ENCODE results near the gene MEGF11.

The MEGF11 gene

DNA sequence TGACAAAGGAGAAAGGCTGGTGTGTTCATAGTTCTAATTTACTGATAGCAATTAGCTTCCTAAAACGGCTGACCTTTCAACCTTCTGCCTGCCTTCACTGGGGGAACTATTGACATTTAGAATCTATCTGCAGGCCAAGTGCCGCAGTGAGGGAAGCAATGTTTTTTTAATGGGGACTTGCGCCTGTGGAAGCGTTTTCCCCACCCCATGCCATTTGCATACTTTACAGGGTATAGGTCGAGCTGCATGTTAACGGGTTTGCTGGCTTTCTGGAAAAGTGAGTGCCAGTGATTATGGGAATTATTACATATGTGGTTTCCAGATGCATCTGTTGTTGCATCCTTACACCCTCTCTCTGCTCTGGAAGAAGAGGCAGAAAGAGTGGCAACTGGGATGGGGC lies 204.2 kb downstream of the MEGF11 start:
- DNase-seq: peak; percentile 4

DNA sequence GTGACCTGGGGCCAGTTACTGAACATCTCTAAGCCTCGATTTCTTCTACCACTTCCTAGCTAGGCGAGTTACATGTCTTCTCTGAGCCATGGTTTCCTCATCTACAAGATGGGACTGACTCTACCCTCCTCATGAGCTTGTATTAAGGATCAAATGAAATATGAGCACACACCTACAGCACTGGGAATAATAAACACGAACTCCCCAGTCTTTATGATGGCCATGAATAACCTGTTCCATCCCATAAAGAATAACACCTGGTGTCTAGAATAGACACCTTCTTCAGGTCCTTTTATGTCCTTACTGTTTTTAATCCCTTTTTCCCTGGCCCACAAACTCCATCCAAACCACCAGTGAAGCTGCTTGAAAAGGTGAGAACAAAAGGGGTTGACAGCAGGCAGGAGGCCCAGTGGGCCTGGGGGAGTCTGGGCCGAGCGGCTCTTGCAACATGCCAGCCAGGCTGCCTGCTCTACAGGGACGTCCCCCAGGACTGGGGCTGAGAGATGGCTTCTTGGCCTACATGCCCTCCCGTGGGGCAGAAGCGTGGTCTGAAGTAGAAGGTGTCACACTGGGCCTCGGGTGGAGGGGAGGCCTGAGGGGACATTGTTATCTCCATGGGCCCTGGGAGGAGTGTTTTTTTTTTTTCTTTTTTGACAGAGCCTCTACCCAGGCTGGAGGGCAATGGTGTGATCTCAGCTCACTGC lies 206.1 kb downstream of the MEGF11 start:
- peak; percentile 11 for DNase-seq

DNA sequence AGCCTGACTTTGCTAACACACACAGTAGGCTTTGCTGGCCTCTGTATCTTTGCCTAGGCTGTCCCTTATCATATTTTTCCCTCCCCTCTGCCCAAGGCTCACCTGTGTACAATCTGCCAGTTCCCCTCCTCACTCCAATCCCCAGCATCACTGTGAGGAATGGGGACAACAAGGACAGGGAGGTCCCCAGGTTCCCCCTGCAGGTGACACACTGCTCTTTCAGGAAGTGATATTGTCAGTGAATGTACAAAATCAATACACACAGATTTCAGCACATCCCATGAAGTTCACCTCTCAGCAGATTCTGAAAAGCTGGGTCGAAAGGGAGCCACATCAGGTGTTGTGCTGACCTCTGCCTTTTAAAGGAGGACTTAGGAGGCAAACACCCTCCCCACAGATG lies 206.8 kb downstream of the MEGF11 start:
- peak; percentile 43 for DNase-seq

DNA sequence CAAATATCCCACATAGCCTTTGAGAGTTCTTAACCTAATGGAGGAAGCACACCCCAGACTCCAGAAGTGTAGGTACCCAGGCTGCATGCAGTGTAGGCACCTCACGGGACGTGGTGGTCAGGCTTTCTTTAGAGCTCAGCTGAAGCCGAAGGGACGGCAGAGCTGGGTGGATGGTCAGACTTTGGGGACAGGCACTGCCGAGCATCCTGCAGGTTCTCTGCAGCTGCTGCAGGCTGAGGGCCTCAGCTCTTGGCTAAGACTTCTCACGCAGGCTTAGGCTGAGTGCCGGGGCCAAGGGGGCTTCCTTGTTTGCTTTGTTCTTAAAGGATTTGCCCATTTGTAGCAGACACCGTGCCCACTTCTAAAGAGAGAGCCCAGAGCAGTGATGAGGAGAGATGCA lies 207.2 kb downstream of the MEGF11 start:
- DNase-seq: no peak

DNA sequence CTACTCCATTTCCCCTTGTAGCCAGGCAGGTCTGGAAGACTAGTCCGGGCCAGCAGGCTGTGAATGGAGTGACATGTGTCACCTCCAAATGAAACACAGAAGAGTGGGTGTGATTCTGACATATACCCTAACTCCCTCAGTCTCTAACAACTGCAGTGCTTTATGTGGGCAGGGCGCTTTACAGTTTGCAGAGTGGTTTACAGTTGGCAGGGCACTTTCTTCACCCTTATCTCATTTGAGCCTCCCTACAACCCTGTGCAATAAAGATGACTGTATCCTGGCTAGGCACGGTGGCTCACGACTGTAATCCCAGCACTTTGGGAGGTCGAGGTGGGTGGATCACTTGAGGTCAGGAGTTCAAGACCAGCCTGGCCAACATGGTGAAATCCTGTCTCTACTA lies 208.0 kb downstream of the MEGF11 start:
- DNase-seq: no peak

DNA sequence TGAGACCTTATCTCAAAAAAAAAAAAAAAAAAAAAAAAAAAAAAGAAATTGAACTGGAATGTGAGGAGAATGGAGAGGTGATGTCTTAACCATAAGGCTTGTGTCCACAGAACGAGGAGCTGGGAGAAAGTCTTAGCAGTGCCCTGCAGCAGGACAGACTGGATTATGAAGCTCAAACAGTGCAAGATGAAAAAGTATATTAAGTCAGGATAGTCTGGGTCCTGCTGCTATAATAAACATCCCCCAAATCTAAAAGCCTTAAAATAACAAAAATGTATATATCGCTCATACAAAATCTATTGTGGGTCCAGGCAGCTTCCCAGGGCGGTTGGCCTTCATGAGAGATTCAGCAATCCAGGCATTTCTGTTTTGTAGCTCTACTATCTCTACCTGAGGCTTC lies 208.7 kb downstream of the MEGF11 start:
- no peak for DNase-seq

DNA sequence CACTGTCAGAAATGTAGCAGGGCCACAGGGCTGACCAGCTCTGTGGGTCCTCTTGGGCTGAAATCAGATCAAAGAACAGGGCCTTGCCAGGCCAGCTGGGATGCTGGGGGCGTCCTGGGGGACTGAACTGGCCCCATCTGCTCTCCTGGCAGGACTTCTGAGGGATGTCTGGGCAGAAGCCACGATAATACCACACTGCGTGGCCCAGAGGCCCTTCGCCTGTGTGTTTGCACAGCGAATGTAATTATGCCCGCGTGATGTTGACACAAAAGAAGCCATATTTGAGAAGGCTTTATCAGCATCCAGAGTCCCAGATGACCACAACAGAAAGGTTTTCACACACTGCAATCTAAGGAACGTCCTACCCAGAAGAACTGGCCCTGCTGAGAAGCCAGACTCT lies 210.3 kb downstream of the MEGF11 start:
- DNase-seq: peak; percentile 90

DNA sequence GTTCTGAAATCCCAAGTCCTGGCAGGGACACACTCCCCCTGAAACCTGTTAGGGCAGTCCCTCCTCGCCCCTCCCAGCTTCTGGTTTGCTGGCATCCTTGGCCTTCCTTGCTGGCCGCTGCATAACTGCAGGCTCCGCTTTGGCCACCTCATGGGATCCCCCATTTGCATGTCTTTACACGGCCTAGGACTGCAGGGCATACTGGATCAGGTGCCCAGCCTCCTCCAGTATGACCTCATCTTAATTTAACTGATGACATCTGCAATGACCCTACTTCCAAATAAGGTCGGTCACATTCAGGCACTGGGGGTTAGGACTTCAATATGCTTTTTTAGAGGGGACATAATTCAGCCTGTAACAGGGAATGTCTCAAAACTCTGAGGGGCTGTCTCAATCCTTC lies 210.9 kb downstream of the MEGF11 start:
- DNase-seq: peak; percentile 42

DNA sequence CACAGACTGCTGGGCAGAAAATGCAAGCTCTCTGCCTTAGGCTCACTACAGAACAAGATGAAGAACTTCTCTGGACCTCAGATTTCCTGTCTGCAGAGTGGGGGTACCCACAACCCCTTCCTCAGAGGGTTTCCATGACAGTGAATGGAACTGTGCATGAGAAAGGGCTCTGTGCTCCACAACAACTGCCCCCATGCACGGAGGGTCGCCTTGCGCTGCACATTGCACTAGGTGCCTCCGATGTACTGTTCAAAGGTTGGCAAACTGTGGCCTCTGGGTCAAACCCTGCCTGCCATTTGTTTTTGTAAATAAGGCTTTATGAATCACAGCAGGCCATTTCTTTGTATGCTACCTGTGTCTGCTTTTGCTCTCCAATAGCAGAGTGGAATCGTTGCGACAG lies 212.3 kb downstream of the MEGF11 start:
- no peak for DNase-seq

DNA sequence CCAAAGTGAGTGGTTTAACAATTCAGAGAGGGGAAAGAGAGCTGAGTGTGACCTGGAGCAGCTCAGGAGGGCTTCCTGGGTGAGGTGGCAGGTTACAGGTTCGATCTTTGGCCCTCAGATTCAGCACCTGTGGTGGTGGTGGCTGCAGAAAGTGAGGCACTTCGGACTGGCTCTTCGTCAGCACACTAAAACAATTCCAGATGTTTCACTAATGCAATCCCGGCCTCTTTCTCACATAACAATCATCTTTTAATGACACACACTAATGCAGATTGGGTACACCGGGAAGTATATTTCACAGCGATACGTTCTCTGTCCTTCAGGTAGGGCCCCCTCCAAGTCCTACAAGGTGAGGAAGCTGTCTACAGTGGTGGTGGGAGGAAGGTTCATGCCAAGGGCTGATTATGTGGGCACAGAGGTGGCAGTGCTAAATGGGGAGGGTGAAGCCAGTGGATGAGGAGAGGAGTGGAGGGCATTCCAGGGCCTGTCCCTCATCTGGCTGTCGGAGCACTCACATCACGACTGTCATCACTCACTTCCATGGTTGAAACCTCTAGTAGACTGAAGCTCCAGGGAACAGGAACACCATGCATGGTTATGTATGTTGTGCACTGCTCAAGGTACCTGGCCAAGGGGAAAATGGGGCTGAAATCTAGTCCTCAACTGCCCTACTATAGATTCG lies 213.2 kb downstream of the MEGF11 start:
- DNase-seq: no peak

DNA sequence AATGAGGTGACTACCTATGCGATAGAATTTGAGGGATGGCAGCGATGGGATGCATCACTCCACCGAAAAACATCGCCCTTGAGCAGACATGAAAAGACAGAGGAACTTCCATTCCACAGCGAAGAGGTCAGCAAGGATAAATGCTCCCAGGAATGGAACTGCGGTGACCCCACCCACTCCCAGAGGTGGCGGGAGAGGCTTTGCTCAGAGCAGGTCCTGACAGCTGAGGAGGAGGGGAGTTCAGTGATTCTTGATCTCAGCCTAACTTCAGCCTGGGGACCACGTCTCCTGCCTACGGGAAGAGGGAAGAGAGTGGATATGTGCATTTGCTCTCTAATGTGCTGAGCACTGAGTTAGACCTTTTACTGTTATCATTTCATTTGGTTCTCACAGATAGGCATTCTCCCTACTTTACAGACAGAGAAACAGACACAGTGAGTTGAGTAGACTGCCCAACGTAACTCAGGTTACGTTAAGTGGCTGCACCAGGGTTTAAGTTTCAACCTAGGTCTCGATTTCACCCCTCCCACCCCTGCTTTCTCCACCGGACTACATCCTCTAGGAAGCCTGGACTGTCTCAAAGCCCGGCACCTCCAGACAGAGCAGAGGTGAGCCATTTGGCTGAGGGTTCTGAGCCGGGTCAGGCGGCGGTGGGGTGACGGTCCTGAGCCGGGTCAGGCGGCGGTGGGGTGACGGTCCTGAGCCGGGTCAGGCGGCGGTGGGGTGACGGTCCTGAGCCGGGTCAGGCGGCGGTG lies 214.3 kb downstream of the MEGF11 start:
- DNase-seq: no peak

DNA sequence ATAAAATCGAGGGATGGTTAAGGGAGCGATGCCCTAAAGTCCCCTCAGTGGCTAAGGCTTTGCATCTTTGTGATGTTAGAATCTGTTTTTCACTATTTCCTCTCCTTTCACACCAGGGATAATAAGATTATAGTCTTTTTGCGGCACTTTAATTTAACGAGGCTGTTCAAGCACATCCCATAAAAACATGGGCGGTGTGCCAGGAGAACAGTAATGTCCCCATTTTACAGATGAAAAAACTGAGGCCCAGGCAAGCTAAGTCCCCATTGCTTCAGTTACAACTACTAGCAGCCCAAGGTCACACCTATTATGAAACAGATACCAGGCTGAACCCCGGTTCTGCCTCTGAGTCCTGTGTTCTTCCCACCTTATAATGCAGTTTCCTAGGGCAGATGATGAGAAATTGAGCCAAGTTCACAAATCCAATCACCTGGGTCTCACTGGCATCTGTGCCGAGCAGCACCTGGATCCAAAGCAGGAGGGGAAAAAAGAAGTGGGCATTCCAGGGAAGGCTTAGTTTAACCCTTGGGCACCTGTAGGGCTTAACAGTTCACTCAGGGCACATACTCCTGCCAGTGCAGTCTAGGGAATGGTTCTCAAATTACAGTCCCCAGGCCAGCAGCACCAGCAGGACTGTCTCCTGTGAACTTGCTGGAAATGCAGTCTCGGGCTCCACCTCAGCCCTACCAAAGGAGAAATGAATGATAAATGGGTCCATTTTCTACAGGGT lies 215.0 kb downstream of the MEGF11 start:
- DNase-seq: no peak

DNA sequence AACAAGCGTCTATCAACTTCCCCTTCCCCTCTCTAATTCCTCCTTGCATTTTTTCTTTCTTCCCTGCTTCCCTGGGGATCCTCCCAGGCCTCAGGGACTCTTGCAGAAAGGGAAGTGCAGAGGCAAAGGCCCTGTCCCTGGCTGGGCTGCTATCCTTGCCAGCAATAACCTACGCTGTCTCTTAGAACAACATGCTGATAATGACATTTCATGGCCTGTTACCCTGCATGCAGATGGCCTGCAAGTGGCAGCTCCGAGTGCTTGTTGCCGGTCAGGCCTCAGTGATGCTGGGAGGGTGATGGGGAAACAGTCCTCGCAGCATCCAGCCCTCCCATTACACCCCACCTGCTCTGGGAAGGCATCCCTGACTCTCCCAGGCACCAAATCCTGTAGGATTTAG lies 216.7 kb downstream of the MEGF11 start:
- no peak for DNase-seq

DNA sequence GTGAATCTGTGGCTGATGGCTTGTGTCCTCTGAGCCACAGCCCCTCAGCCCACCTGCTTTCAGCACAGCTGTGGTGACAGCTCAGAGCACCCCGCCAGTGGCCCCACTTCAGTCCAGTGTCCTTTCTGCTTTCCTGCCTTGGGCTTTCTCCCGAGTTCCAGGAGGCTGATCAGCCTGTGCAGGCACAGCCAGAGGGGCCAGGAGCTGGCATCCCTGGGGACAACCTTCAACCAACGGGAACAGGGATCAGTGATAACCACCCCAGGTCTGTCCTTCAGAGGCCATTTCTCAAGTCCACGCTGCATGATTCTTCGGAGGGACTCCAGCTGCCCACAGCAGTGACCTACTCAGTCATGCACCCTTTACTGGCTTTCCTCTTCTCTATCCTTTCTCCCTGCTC lies 217.6 kb downstream of the MEGF11 start:
- no peak for DNase-seq

DNA sequence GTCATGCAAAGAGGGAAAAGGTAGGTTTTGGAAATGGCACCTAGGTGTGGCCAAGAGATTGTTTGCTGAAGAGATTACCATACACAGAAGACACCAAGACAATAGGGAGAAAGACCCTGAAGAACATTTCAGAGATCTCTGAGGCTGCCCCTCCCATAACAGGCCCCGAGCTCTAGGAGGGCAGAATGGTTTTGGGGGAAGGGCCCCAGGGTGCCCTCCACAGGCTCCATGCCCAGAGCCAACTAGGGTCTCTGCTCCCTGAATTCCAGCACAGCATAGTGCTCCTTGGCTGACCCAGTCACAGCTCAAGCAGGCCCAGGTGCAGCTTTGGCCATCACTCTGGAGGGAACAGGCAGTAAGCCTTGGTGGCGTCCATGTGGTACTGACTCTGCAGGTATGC lies 220.4 kb downstream of the MEGF11 start:
- DNase-seq: no peak

DNA sequence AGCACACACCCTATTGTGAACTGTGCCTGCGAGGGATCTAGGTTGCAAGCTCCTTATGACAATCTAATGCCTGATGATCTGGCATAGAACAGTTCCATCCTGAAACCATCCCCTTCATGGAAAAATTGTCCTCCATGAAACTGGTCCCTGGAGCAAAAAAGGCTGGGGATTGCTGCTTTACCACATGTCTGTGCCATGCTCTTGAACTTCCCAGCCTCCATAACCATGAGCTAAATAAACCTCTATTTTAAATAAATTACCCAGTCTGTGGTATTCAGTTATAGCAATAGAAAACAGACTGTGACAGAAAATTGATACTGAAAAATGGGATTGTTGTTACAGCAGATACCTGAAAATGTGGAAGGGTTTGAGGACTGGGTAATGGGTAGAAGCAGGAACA lies 221.5 kb downstream of the MEGF11 start:
- no peak for DNase-seq

DNA sequence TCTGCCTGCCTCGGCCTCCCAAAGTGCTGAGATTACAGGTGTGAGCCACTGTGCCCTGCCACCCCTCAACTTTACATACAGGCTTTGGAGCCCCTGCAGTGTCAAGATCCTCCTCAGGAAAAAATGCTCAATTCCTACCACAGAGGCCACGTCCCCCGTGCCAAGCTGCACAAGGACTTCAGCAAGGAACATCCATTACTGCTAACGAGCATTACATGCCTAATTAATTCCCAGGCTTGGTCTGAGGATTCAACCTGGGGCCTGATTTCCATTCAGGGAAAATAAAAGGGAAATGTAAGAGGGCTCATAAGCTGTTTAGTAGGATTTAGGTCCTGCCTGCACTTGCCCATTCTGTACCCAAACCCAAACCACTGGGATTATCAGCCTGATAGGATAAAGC lies 222.9 kb downstream of the MEGF11 start:
- DNase-seq: no peak

DNA sequence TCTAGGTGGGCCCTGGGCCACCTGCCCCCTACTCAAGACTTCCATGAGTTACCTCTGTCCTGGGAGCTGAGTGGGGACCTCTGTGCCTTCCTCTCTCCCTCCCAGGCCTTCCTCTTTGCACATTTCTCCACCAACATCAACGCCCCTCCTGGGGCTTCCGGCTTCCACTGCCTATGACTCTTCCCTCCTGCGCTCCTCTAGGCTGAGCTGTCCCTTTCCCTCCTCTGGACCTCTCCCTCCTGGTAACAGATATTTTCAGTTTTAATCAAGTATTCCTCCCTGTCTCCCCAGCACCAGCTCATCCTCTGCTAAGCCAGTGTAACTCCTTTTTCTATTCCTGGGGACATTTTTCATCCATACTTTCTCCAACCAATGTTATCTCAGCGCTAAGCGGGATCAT lies 223.9 kb downstream of the MEGF11 start:
- no peak for DNase-seq

DNA sequence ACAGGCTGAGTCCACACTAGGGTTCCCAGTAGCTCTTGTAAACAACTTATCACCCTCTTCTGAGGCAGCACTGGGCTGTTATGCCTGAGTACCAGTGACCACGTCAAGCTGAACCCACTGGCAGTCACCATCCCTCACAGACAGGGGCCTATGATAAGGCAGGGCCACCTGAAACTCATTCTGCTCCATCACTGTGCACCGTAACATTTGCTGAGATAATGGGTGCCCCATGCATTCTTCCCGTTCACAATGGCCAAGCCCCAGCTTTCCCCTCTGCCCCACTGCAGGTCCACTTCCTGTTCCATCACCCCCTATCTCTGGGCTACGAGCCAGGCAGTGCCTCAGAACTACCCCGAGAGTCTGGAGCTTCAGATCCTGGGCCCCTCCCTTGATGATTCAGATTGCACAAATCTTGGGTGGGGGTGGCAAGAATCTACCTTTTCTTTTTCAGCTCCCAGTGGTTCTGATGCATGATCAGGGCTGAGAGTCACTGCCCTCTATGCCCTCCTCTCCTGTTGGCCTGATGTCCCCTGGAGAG lies 226.2 kb downstream of the MEGF11 start:
- no peak for DNase-seq

DNA sequence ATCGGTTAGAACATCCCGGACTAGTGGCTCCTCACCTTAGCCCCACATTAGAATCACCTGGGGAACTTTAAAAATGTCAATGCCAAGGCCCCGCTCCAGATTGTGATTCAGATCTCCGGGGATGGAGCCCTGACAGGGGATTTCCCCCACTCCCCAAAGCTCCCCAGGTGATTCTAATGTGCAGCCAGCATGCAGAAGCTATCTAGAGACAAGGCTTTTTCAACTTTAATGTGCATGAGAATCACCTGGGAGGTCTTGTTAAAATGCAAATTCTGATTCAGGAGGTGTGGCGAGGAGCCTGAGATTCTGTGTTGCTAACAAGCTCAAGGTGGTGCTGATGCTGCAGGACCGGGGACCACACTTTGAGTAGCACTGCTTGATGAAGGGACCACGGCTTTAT lies 227.6 kb downstream of the MEGF11 start:
- DNase-seq: no peak

DNA sequence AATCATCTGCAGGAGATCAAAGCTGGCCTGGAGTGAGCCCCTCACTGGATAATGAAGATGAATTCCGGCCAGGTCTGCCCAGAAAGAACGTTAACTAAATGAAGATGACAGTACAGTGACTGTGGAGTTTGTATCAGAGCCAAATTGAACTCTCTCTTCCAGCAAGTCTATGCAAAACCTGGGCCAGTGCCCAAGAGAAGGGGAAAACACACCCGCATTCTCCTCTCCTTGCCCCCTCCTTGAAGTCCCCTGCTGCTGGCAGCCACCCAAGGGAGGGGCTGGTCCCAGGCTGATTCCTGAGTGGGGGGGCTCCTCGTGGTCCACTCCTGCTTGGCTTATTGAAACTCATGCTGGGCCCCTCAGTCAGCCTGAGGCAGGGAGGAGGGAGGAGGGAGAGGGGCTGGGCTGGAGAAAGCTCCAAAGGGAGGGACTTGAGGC lies 228.5 kb downstream of the MEGF11 start:
- DNase-seq: no peak

DNA sequence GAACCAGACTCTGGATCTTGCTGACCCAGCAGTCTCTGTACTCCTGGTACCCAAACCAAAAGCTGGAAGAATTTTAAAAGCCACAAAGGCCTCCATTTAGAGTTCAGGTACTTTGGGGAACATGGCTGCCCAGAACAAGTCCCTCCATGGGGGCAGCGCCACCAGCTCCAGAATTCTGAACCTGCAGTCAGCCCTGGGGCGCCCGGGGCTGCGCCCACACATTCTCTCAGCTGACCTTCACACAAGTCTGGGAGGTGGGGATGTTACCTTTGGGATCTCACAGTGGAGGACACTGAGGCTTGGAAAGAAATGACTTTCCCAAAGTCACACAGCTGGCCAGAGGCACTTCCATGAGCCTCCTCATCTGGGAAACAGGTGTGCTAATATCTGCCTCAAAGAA lies 229.4 kb downstream of the MEGF11 start:
- no peak for DNase-seq

DNA sequence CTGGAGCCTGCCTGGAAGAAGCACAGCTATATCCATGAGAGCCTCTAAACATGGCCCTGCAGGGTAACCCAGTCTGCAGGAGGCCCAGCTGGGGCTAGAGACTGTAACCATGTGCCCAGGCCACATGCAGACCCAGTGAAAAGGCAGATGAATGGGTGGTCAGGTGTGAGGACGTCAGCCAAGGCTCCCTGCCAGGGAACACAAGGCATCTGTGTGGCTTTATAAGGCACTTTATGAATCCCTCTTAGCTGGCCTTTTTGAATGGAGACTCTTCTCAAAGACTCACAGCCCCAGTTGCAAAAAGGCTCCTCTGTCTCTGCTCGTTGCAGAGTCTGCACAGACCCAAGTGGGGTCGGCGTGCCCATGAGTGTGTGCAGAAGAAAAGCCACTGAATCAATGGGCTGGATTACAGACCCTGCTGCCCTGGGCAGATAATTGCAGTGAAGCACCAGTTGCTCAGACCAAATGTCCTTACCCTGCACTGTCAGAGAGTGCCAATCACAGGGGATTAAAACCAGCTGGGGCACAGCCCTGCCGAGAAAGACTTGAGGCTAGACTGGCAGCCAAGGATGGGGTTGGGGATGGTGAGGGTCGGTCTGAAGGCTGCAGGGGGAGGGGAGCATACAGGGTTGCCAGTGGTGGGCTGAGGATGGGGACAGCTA lies 230.1 kb downstream of the MEGF11 start:
- DNase-seq: peak; percentile 79

Data from NCI-H146 (cell line).